ENCODE results near the gene IFNA5.

DNA sequence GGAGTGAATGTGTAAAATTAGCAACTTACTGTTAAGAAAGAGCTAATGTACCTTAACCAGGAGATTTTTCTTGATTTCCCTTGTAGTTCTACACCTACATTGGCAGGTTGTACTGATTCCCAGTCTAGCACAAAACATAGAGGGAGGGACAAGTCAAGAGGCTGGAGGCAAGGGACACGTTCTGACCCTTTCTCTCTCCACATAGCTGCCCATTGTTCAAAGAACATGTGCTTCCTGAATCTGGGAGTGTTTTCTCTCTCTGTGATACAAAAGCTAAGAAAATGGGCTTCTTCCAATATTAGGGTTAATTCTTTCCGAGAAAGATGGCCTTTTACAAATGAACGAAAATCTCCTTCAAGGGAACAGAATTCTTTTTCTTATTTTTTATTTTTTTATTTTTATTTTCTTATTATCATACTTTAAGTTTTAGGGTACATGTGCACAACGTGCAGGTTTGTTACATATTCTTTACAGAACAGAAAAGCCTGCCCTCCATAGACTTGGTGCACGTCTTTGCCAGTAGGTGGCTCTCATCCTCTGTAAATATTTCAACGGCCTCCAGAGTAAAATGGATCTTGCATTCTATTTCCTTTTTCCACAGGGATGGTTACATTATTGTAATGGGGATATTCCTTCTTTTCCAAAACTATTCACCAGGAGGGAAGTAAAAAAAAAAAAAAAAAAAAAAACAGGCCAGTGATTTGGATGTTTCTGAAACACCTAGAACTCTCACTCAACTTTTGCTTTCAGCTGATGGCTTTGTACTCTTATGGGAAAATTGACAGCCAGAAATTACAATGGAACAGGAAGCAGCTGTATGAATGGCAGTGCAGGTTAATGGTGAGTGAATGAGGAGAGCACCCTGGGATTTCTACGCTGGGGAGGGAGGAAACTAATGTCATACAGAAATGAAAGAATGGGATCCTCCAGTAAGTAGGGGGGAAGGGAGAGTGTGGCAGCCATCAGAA lies 13.1 kb upstream of the IFNA5 start:
- TF ChIP-seq RXRA (CRISPR knock-in tag; IDR thresholded peaks at IDR 0.05) (no peak), YY1 (IDR thresholded peaks at IDR 0.05; ENCODE audit: insufficient read depth, insufficient replicate concordance, low read depth, low read length) (no peak), EP300 (IDR thresholded peaks at IDR 0.05; ENCODE audit: low read depth in 2 of 2, low read length in 2 of 2) (no peak), EP300 (CRISPR knock-in tag; IDR thresholded peaks at IDR 0.05; ENCODE audit: borderline replicate concordance) (no peak)
- TF ChIP-seq, protein P1, sequence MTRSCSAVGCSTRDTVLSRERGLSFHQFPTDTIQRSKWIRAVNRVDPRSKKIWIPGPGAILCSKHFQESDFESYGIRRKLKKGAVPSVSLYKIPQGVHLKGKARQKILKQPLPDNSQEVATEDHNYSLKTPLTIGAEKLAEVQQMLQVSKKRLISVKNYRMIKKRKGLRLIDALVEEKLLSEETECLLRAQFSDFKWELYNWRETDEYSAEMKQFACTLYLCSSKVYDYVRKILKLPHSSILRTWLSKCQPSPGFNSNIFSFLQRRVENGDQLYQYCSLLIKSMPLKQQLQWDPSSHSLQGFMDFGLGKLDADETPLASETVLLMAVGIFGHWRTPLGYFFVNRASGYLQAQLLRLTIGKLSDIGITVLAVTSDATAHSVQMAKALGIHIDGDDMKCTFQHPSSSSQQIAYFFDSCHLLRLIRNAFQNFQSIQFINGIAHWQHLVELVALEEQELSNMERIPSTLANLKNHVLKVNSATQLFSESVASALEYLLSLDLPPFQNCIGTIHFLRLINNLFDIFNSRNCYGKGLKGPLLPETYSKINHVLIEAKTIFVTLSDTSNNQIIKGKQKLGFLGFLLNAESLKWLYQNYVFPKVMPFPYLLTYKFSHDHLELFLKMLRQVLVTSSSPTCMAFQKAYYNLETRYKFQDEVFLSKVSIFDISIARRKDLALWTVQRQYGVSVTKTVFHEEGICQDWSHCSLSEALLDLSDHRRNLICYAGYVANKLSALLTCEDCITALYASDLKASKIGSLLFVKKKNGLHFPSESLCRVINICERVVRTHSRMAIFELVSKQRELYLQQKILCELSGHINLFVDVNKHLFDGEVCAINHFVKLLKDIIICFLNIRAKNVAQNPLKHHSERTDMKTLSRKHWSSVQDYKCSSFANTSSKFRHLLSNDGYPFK (CRISPR knock-in tag; IDR thresholded peaks at IDR 0.05; ENCODE audit: borderline replicate concordance): no peak
- TF ChIP-seq, protein P2, sequence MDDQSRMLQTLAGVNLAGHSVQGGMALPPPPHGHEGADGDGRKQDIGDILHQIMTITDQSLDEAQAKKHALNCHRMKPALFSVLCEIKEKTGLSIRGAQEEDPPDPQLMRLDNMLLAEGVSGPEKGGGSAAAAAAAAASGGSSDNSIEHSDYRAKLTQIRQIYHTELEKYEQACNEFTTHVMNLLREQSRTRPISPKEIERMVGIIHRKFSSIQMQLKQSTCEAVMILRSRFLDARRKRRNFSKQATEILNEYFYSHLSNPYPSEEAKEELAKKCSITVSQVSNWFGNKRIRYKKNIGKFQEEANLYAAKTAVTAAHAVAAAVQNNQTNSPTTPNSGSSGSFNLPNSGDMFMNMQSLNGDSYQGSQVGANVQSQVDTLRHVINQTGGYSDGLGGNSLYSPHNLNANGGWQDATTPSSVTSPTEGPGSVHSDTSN (CRISPR knock-in tag; IDR thresholded peaks at IDR 0.05; ENCODE audit: borderline replicate concordance): no peak
- TF ChIP-seq, protein P3, sequence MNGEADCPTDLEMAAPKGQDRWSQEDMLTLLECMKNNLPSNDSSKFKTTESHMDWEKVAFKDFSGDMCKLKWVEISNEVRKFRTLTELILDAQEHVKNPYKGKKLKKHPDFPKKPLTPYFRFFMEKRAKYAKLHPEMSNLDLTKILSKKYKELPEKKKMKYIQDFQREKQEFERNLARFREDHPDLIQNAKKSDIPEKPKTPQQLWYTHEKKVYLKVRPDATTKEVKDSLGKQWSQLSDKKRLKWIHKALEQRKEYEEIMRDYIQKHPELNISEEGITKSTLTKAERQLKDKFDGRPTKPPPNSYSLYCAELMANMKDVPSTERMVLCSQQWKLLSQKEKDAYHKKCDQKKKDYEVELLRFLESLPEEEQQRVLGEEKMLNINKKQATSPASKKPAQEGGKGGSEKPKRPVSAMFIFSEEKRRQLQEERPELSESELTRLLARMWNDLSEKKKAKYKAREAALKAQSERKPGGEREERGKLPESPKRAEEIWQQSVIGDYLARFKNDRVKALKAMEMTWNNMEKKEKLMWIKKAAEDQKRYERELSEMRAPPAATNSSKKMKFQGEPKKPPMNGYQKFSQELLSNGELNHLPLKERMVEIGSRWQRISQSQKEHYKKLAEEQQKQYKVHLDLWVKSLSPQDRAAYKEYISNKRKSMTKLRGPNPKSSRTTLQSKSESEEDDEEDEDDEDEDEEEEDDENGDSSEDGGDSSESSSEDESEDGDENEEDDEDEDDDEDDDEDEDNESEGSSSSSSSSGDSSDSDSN (CRISPR knock-in tag; IDR thresholded peaks at IDR 0.05): no peak

Data from HepG2 (cell line).